GM03348 (cell line): ENCODE data around the gene XRCC5.
"Not testable (repeated sequence)": the region's sequence is repeated elsewhere in the genome, so short reads cannot be mapped to it uniquely, and the experiment has no call there.

Experiments used
- DNase-seq: peaks from one replicate; pipeline ENCODE4 v3.0.0; 2012; ENCODE audit warnings: low spot score

XRCC5 gene

GRCh38 chr2:216108967-216109921 lies at the start of gene XRCC5:
XRCC5 (plus strand) TSS chr2:216109348; CDS start chr2:216109437, 89 bp downstream.
- peak; percentile 98 for DNase-seq

- peak; percentile 56 for DNase-seq
Measured at GRCh38 chr2:216064014-216064630, 45.0 kb upstream of the XRCC5 start.

GRCh38 chr2:216064665-216065064 lies 44.5 kb upstream of the XRCC5 start:
- DNase-seq, result no peak

GRCh38 chr2:216066230-216066629 lies 42.9 kb upstream of the XRCC5 start:
- peak; percentile 48 for DNase-seq

GRCh38 chr2:216069028-216069427 lies 40.1 kb upstream of the XRCC5 start:
- no peak for DNase-seq

GRCh38 chr2:216070195-216070594 lies 39.0 kb upstream of the XRCC5 start:
- DNase-seq, result no peak

GRCh38 chr2:216071111-216071851 lies 37.9 kb upstream of the XRCC5 start:
- no peak for DNase-seq

GRCh38 chr2:216072473-216072872 lies 36.7 kb upstream of the XRCC5 start:
- no peak for DNase-seq

GRCh38 chr2:216073773-216074172 lies 35.4 kb upstream of the XRCC5 start:
- DNase-seq, result no peak

GRCh38 chr2:216074380-216074779 lies 34.8 kb upstream of the XRCC5 start:
- DNase-seq, result no peak

GRCh38 chr2:216074794-216075193 lies 34.4 kb upstream of the XRCC5 start:
- DNase-seq, result no peak

GRCh38 chr2:216075510-216076485 lies 33.4 kb upstream of the XRCC5 start:
- DNase-seq, result no peak

- no peak for DNase-seq
Measured at GRCh38 chr2:216078776-216079175, 30.4 kb upstream of the XRCC5 start.

- not testable (repeated sequence) for DNase-seq
Measured at GRCh38 chr2:216080048-216080447, 29.1 kb upstream of the XRCC5 start.

GRCh38 chr2:216081012-216081411 lies 28.1 kb upstream of the XRCC5 start:
- DNase-seq, result no peak

- peak; percentile 97 for DNase-seq
Measured at GRCh38 chr2:216081487-216082116, 27.5 kb upstream of the XRCC5 start, which contains the start of the genes PECR and TMEM169. PECR (minus strand) TSS chr2:216081809; CDS start chr2:216081741, 68 bp downstream. TMEM169 (plus strand) TSS chr2:216081919; CDS start chr2:216095964, 14,045 bp downstream.

GRCh38 chr2:216082117-216082711 lies 26.9 kb upstream of the XRCC5 start:
- DNase-seq, result peak; percentile 35

GRCh38 chr2:216082805-216083204 lies 26.3 kb upstream of the XRCC5 start:
- DNase-seq, result no peak

GRCh38 chr2:216083464-216084281 lies 25.5 kb upstream of the XRCC5 start:
- DNase-seq, result peak; percentile 33
